ENCODE measurements around the gene JAK3.

JAK3 gene

GRCh38 chr19:17855280-17856152 is 7.7 kb upstream of the JAK3 start:
- TF ChIP-seq, protein P1, sequence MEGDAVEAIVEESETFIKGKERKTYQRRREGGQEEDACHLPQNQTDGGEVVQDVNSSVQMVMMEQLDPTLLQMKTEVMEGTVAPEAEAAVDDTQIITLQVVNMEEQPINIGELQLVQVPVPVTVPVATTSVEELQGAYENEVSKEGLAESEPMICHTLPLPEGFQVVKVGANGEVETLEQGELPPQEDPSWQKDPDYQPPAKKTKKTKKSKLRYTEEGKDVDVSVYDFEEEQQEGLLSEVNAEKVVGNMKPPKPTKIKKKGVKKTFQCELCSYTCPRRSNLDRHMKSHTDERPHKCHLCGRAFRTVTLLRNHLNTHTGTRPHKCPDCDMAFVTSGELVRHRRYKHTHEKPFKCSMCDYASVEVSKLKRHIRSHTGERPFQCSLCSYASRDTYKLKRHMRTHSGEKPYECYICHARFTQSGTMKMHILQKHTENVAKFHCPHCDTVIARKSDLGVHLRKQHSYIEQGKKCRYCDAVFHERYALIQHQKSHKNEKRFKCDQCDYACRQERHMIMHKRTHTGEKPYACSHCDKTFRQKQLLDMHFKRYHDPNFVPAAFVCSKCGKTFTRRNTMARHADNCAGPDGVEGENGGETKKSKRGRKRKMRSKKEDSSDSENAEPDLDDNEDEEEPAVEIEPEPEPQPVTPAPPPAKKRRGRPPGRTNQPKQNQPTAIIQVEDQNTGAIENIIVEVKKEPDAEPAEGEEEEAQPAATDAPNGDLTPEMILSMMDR (IDR thresholded peaks at IDR 0.05; ENCODE audit: extremely low read depth, missing control alignments), result peak; percentile 98
- DNase-seq (ENCODE audit: low spot score), result peak; percentile 83

GRCh38 chr19:17854061-17854460 is 6.3 kb upstream of the JAK3 start:
- TF ChIP-seq, protein P1 (IDR thresholded peaks at IDR 0.05; ENCODE audit: extremely low read depth, missing control alignments), result no peak
- no peak for DNase-seq (ENCODE audit: low spot score)

GRCh38 chr19:17848595-17849292 is 962 bp upstream of the JAK3 start:
- TF ChIP-seq, protein P1 (IDR thresholded peaks at IDR 0.05; ENCODE audit: extremely low read depth, missing control alignments), result no peak
- no peak for DNase-seq (ENCODE audit: low spot score)

DNA sequence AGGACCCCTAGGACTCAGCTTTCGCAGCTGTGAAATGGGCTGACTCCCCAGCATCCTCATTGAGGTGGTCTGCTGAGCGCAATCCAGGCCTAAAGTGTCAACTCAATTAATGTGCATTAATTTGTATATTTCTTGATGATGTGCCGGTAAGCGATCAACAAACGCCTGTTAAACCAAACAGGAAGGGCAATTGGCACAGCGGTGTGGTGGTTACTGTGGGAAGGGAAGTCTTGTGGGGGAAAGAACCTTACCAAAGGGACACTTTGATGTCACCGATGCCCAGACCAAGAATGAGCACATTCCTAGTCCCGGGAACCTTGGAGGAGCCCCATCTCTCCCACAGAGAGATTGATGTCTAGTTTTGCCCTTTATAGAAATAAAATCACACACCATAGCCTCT is 1.6 kb downstream of the JAK3 start:
- TF ChIP-seq, protein P1 (IDR thresholded peaks at IDR 0.05; ENCODE audit: extremely low read depth, missing control alignments), result no peak
- no peak for DNase-seq (ENCODE audit: low spot score)

- TF ChIP-seq, protein P1 (IDR thresholded peaks at IDR 0.05; ENCODE audit: extremely low read depth, missing control alignments), result no peak
- no peak for DNase-seq (ENCODE audit: low spot score)
Measured at GRCh38 chr19:17843908-17844490, 3.8 kb downstream of the JAK3 start.

DNA sequence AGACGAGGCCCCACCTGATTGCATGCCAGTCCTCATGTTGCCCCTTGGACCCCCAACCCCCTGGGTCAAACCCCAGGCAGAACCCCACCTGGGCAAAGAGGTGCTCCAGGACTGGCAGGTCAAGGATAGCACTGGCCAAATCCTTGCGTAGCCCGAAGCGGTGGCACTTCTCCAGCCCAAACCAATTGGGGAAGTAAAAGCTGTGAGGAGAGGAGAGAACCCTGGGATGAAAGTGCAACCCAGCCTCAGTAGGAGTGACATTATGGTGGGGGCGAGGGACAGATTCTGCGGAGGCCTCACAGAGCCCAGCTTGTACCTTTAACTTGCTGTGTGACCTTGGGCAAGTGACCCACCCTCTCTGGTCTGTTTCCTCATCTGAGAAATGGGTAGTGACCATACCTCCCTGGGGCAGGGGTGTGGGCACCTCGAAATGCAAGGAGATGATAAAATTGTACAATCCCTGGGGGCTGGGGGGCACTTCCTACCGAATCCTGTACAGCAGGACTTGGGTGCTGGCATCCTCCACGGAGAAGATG is 4.4 kb downstream of the JAK3 start:
- no peak for DNase-seq (ENCODE audit: low spot score)

More for the DNA sequence above, 4.4 kb downstream of the JAK3 start:
- TF ChIP-seq, protein P1 (IDR thresholded peaks at IDR 0.05; ENCODE audit: extremely low read depth, missing control alignments), result no peak

Data from GM20000 (cell line).